ENCODE data around the gene SLC7A6.
"Not testable (repeated sequence)": the region's sequence is repeated elsewhere in the genome, so short reads cannot be mapped to it uniquely, and the experiment has no call there.

SLC7A6 gene

GRCh38 chr16:68285683-68286082 lies 21.4 kb downstream of the SLC7A6 start:
- no peak for DNase-seq

DNA sequence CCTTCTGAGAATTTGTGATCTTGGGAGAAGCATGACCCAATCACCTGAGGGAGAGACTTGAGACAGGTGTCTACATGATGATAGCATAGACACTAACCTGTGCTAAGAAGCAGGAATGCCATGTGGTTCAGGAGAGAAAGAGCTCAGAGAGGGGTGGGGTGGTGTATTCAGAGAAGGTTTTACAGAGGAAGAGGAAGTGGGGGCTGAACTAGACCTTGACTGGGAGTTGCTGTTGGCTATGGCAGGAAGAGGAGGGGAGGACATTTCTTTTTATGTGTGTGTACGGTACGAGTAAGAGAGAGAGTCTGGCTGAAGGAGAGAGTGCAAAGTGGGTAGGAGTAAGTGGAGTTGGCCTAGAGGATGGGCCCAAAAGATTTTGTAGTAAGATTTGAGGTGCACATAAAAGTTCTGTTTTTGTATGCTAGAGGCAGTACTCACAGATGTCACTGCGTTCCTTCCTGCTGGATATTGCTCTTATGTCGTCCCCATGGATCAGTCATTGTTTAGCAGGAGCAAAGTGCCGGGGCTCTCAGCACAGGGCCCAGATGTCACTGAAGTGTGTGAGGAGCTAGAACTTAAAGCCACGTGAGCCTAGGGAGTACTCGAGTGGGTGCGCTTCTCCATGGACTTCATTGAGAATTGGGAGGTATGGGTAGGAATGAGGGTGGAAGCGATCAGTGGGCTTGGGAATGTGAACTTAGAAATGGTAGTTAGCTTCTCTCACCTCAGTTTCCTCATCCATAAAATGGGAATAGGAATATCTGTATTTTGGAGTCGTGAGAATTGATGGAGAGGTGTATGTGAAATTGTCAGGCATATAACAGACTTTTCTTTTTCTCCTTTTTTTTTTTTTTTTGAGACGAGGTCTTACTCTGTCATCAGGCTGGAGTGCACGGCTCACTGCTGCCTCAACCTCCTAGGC lies 22.1 kb downstream of the SLC7A6 start:
- DNase-seq, result peak; percentile 65

DNA sequence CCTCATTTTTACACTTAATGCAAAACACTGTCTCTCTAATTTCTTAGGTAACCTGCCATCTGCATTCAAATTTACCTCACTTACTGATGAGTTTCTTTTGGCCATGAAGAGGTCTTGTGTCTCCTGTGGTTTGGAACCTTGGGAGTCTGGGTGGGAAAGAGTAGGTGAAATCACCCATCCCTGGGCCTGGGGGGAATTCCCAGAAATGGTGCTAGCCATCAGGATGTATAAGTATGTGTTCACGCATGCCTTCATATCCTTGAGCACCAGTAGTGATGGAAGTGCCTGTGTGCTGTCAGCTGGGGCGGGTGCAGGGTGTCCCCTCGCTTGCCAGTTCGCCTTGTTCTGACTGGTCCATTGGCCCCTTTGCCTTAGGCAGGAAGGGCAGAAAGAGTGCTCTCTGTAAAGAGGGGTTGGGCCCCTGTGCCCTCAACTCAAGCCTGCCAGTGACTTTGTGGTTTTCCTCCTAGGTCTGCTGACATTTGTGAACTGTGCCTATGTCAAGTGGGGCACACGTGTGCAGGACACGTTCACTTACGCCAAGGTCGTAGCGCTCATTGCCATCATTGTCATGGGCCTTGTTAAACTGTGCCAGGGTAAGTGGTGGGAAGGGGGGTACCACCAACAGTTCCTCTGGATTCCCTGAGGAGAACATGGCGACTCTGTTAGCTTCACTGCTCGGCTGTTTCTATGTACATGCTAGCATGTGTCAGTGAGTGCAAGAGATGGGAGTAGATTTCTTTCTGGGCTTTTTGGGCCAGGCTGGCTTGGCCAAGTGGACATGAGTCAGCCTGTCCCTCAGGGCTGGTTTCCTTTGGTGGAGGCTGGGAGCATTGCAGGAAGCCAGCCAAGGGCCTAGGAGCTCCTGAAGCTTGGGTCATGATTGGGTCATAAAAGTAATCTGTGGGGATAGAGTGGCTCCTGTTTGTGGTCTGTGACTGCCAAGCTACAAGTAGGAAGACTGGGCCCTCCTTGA lies 23.2 kb downstream of the SLC7A6 start:
- DNase-seq, result peak; percentile 59

GRCh38 chr16:68288252-68288650 lies 23.9 kb downstream of the SLC7A6 start:
- DNase-seq, result no peak

DNA sequence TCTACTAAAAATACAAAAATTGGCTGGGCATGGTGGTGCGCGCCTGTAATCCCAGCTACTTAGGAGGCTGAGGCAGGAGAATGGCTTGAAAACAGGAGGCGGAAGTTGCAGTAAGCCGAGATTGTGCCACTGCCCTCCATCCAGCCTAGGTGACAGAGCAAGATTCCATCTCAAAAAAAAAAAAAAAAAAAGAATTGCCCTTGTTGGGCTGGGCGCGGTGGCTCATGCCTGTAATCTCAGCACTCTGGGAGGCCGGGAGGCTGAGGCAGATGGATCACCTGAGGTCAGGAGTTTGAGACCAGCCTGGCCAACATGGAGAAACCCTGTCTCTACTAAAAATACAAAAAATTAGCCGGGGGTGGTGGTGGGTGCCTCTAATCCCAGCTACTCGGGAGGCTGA lies 24.5 kb downstream of the SLC7A6 start:
- DNase-seq, result not testable (repeated sequence)

DNA sequence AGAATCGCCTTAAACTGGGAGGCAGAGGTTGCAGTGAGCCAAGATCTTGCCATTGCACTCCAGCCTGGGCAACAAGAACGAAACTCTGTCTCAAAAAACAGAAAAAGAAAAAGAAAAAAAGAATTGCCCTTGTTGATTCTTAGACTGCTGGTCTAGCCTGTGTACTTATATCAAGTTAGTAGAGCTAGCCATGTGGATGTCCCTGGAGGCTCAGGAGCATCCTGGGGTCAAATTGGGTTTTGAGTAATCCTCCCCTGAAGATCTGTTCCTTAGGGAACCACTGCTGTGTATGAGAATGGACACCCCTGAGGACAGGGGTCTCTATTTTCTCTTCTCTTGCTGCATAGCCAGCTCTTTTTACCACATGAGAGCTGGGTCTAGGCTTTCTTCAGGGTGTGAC lies 24.9 kb downstream of the SLC7A6 start:
- no peak for DNase-seq

DNA sequence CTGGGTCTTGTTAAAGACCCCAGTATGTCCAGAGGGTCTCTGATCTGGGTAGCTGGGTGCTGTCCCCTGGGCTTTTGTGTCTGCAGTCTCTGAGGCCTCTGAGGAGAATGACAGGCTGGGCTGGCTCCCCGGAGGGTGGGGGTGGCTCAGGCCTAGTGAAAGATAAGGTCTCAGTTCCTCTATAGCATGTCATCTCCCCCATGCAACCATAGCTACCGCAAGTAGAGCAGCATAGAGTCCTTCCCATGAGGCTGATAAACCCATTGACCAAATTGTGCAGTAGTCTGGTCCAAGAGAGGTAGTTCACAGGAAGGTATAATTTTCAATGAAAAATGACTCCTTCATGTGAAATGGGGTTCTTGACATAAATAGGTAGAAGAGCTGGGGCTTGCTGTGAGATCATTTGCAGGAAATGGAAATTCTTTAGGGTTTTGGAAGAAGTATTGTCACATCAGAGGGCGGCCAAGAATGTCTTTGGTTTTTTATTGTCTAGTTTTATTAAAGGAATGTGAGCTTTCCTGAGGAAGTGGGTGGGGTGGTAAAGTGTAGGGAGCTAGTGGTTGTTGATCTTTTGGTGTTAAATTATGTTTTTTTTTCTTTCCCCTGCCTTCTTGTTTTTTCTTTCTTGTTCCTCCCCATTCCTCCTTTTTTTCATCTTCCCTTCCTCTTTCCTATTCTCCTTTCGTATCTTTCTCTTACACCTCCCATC lies 25.4 kb downstream of the SLC7A6 start:
- DNase-seq, result peak; percentile 76

DNA sequence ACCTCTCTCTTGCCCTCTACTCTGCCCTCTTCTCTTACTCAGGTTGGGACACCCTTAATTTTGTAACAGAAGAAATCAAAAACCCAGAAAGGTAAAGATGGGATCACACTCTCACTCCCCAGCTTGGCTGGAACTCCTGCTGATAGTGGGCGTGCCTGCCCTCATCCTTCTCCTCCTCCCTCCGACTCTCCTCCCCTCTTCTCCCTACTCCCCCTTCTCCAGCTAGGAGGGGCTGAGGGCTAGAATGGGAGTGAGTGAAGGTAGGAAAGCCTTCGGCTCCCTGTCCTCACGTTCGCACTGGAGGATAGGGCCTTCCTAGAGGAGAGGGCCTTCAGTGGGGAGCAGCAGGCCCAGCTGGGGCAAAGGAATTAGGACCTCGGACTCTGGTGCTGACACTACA lies 26.1 kb downstream of the SLC7A6 start:
- DNase-seq, result no peak

DNA sequence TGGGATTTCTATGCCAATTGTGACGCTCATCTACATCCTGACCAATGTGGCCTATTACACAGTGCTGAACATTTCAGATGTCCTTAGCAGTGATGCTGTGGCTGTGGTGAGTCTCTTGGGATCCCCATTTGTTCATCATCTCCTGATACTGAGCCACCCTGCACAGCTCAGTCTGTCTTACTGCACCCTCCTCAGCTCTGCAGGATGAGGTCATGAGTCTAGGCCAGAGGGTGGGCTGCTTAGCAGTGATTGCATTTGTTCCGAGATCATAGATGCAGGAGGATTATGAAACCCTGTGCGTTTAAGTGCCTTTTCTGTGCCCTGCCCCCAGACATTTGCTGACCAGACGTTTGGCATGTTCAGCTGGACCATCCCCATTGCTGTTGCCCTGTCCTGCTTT lies 26.9 kb downstream of the SLC7A6 start:
- DNase-seq, result no peak

DNA sequence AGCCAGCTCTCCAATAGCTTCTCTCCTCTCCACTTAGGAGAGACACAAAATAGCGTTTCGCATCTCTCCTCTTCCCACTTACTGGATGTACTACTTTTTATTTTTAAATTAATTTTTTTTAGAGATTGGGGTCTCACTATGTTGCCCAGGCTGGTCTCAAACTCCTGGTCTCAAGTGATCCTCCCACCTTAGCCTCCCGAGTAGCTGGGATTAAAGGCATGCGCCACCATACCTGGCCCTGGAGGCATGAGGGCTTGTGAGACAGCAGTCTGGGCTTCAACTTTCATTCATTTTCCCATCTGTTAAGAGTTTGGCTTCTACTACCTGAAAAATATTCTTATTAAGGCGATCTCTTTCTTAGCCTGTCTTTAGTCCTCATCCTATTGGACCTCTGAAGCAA lies 28.1 kb downstream of the SLC7A6 start:
- DNase-seq, result no peak

DNA sequence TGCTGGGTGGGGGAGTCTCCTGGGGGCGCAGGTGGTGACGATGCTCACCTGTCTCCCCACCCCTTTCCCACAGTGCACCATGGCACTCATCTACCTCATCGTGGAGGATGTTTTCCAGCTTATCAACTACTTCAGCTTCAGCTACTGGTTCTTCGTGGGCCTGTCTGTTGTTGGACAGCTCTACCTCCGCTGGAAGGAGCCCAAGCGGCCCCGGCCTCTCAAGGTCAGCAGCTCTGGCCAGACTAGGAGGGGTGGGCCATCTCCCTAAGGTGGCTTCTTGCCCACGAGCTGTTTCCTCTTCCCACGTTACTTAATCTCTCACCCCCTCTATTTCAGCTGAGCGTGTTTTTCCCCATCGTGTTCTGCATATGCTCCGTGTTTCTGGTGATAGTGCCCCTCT lies 32.0 kb downstream of the SLC7A6 start:
- no peak for DNase-seq

DNA sequence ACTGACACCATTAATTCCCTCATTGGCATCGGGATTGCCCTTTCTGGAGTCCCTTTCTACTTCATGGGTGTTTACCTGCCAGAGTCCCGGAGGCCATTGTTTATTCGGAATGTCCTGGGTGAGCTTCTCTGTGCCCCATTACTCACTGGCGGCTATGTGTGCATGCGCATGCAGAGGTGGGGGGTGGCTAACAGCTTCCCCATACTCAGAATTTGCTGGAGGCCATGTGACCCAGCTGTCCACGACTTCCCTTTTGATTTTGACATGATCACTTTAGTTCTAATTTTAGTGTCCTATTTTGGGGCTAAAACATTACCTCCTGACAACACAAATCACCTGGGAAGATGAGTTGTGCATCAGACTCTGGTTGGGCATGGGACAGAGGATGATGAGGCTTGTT lies 32.4 kb downstream of the SLC7A6 start:
- DNase-seq, result no peak

DNA sequence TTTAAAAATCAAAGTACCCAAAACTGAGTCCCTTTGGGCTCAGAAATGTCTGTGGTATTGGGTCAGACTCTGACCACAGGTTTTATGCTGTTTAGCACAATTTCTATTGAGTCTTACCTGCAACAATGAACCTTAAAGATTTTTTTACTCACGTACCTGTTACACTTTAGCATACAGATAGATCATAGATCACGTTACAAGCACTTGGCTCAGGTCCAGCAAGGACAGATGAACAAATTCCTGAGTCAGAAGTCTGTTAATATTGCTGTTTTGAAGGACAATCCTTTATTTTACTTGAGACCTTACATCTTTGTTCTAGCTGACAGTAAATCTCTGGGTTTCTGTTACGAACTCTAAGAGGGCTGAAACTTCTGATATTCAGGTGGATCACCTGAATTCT lies 33.6 kb downstream of the SLC7A6 start:
- no peak for DNase-seq

DNA sequence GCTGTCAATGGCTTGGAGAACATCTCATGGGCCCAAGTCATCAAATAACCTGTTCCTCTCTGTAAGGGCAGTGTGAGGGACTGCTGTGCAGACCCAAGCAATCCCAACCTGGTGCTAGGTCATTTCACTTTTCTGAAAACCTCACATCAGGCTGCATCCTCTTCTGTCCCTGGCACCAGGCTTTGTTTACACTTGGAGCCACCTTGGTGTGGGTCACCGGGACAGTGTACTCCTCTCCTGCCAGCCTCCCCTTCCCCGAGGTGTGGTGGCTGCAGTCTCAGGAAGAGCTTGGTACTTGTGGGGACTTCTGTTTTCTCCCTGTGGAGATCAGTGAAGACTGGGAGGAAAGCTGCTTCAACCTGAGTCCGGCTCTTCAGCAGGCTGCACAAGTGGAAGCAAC lies 34.0 kb downstream of the SLC7A6 start:
- no peak for DNase-seq

GRCh38 chr16:68298907-68299561 lies 34.7 kb downstream of the SLC7A6 start:
- DNase-seq, result no peak

- no peak for DNase-seq
Observed at GRCh38 chr16:68299571-68300453, 35.5 kb downstream of the SLC7A6 start.

DNA sequence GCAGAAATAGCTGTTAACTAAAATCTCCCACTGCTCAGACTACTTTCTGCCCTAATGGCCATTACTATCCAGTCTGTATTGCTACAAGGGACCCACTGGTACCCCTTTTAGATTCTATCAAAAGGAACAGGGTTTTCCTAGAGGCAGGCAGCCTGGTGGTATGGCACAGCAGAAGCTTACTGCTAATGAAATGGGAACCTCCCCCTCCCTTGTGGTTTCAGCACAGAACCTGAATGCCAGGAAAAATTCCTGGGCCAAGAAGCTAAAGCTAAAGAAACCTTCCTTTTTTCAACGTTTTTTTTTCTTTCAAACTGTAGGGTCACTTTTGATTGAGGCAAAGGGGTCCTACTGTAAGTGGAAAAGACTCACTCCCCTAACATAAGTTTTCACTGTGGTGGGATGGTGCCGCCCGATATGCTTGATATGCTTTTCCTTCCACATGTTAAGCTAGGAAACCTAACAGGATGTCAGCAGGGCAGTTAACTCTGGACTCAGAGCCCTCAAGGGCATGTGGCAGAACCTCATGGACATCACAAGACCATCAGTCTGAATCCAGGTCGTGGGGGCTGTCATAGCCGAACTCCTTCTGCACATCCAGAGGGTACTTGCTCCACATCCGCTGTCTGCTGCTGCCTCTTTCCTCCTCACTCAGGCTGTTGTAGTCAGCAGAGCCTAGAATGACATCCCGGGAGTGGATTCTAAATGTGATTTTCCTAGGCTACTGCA lies 36.6 kb downstream of the SLC7A6 start:
- no peak for DNase-seq

GRCh38 chr16:68306633-68307032 lies 42.3 kb downstream of the SLC7A6 start:
- DNase-seq, result no peak

DNA sequence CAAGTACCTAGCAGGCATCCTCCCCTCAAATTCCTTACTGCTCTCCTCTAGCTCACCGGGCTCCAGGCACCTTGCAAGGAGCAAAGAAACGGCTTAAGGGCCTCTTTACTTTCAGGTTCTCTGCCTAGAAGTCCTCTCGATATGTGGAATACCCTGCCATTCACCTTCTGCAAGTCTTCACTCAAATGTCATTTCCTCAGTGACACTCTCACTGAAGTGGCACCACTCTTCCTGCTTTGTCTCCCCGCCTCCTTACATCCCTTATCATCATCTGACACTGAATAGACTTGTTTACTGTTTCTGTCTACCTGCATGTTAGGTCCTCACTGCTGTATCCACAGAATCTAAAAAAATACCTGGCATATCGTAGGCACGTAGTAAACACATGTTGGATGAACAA lies 45.5 kb downstream of the SLC7A6 start:
- DNase-seq, result peak; percentile 26

DNA sequence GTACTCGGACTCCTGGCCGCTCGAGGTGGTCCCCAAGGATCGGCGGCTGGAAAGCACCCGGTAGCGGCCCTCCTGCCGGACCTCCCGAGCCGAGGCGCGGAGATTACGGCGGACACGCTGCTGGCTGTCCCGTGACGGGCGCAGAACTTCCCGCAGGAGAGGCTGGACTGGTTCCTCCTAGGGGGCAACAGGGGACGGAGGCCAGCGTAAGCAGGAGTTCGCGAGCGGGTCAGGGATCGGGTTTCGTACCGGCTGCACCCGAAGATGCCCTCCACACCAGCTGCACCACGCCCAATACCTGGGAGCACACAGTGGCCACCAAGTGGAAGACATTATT lies 46.1 kb downstream of the SLC7A6 start:
- DNase-seq, result no peak
